Ovary (tissue), 3 donors: Measurements from ENCODE around the gene MBNL2.

Experiments used
- EP300 ChIP-seq: sonication (generic); formaldehyde crosslinking; IDR thresholded peaks from one replicate; pipeline ENCODE4 v1.6.1; 2017; ENCODE audit warnings: antibody characterized with exemption
- POLR2A ChIP-seq: fragments of 450-650 bp; IDR thresholded peaks from one replicate; pipeline ENCODE4 v1.6.1; 2017; ENCODE audit warnings: antibody characterized with exemption, mild to moderate bottlenecking, moderate library complexity
- TF ChIP-seq, protein P1 (sequence below), 3 donors: fragments of 450-650 bp in 2 of 3; fragments of 200-600 bp in 1 of 3; IDR thresholded peaks; one replicate each; pipeline versions ENCODE4 v1.5.1 to v1.8.0; 2016 to 2022; ENCODE audit warnings: antibody characterized with exemption in 3 of 3, mild to moderate bottlenecking in 1 of 3
- donor health status: DM: no; HTN: no; CAD: no.

DNA sequence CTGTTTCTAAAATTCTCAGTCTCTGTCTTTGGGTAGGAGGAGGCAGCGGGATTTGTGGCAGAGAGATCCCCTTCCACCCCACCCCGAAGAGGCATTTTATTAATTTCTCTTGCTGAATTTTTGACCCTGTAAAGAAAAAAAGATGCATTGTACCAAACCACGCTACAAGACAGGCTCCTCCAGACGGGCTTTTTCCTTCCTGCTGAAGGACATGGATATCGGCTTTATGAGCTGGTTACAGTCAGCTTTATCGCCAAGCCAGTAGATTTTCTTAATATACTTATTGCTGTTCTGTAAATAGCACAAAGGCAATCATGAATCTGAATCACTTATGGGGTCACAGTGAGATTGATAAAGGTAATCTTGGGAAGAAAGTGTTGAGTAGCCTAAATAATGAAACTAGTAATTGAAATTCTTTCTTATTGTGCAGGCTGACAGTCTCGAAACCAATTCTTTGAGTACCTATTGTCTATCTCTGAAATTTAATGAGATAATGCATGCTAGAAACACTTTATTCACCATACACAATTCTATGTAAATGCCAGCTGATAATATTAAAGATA lies 24.5 kb downstream of the MBNL2 start:
- TF ChIP-seq, protein P1, sequence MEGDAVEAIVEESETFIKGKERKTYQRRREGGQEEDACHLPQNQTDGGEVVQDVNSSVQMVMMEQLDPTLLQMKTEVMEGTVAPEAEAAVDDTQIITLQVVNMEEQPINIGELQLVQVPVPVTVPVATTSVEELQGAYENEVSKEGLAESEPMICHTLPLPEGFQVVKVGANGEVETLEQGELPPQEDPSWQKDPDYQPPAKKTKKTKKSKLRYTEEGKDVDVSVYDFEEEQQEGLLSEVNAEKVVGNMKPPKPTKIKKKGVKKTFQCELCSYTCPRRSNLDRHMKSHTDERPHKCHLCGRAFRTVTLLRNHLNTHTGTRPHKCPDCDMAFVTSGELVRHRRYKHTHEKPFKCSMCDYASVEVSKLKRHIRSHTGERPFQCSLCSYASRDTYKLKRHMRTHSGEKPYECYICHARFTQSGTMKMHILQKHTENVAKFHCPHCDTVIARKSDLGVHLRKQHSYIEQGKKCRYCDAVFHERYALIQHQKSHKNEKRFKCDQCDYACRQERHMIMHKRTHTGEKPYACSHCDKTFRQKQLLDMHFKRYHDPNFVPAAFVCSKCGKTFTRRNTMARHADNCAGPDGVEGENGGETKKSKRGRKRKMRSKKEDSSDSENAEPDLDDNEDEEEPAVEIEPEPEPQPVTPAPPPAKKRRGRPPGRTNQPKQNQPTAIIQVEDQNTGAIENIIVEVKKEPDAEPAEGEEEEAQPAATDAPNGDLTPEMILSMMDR (IDR thresholded peaks at IDR 0.05): no peak
- TF ChIP-seq POLR2A: no peak
- no peak for TF ChIP-seq EP300
